ENCODE measurements around the gene IL2RG. TPM values are rescaled to one million over a fixed set of nuclear protein-coding genes. Genes with fewer than 3 reads are reported as not detected.

The IL2RG gene
- total RNA-seq, 1 donor from 2014 or later, result 33.1 TPM

- Histone ChIP-seq H3K27me3 (ENCODE audit: low read depth) (no peaks in the 10 kb centered on the region), H3K4me3 (no peak overlapping the region), H3K9me3 (no peaks in the 10 kb centered on the region), H3K4me1 (no peaks in the 10 kb centered on the region), H3K27ac (no peak overlapping the region), H3K36me3 (no peaks in the 10 kb centered on the region)
- intact Hi-C loops (cut with DNase I), result no loop called here
- no peak for DNase-seq
- no peak for TF ChIP-seq CTCF (IDR thresholded peaks at IDR 0.05)
- ATAC-seq, result no peak
Measured at GRCh38 chrX:71154196-71154595, 42.8 kb upstream of the IL2RG start.

- Histone ChIP-seq H3K36me3 (no peaks in the 10 kb centered on the region), H3K4me1 (no peaks in the 10 kb centered on the region), H3K27me3 (ENCODE audit: low read depth) (no peaks in the 10 kb centered on the region), H3K4me3 (no peak overlapping the region), H3K27ac (no peak overlapping the region), H3K9me3 (no peaks in the 10 kb centered on the region)
- ATAC-seq (no peak), DNase-seq (no peak)
- intact Hi-C loops (cut with DNase I), result no loop called here
- no peak for TF ChIP-seq CTCF (IDR thresholded peaks at IDR 0.05)
Measured at GRCh38 chrX:71151366-71151765, 40.0 kb upstream of the IL2RG start.

- ATAC-seq (no peak), DNase-seq (no peak)
- Histone ChIP-seq H3K9me3 (no peaks in the 10 kb centered on the region), H3K27me3 (ENCODE audit: low read depth) (no peaks in the 10 kb centered on the region), H3K36me3 (no peaks in the 10 kb centered on the region), H3K27ac (no peak overlapping the region), H3K4me3 (no peak overlapping the region), H3K4me1 (no peaks in the 10 kb centered on the region)
- no peak for TF ChIP-seq CTCF (IDR thresholded peaks at IDR 0.05)
- intact Hi-C loops (cut with DNase I), result no loop called here
Measured at GRCh38 chrX:71148278-71148663, 36.9 kb upstream of the IL2RG start.

GRCh38 chrX:71147496-71148277, 36.3 kb upstream of the IL2RG start:
- TF ChIP-seq CTCF (IDR thresholded peaks at IDR 0.05), result no peak
- no peaks in the 10 kb centered on the region for H3K4me1 ChIP-seq
- H3K4me3 ChIP-seq, result no peak overlapping the region
- H3K27ac ChIP-seq, result no peak overlapping the region
- intact Hi-C loops (cut with DNase I), result no loop called here
- H3K36me3 ChIP-seq, result no peaks in the 10 kb centered on the region
- ATAC-seq (no peak), DNase-seq (no peak)
- no peaks in the 10 kb centered on the region for H3K27me3 ChIP-seq (ENCODE audit: low read depth)
- no peaks in the 10 kb centered on the region for H3K9me3 ChIP-seq

GRCh38 chrX:71144651-71145050, 33.3 kb upstream of the IL2RG start, which contains the start of gene NLGN3:
Gene NLGN3 (plus strand): TSS chrX:71144841. CDS start chrX:71147750, 2,909 bp downstream.
- no peak for DNase-seq
- no peak for TF ChIP-seq CTCF (IDR thresholded peaks at IDR 0.05)
- intact Hi-C loops (cut with DNase I), result no loop called here
- no peak within 1 kb of the TSS for H3K27ac ChIP-seq
- ATAC-seq, result no peak
- H3K9me3 ChIP-seq, result no peaks in the 10 kb centered on the region
- no peaks in the 10 kb centered on the region for H3K27me3 ChIP-seq (ENCODE audit: low read depth)
- no peaks in the 10 kb centered on the region for H3K4me1 ChIP-seq
- H3K36me3 ChIP-seq, result peaks cover 21% of the 10 kb centered on the region
- H3K4me3 ChIP-seq, result peak within 1 kb of the TSS; percentile 27

Measured in lower lobe of right lung (tissue), 2 donors.